ENCODE results near the gene GRID1. TPM values are rescaled to one million over a fixed set of nuclear protein-coding genes. Genes with fewer than 3 reads are reported as not detected.

GRID1 gene
- total RNA-seq, 1 donor from 2014 or later, result 0.60 TPM

DNA sequence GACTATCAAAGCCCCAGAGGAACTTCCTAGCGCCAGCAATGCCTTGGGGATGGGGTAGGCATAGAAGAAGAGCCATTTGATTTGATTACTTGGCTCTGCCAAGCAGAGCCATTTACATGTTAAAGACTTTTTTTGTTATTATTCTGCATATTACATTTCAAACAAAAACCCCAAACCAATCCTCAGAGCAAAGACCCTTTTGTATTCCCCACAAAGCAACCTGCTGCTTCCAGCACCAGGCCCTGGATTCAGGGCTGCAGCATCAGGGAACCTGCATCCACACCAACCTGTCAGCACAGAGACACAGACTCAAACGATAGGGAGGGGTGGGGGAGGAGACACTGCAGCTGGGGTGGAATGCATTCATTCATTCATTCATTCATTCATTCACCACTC is 73.2 kb downstream of the GRID1 start:
- Mint-ChIP-seq H3K27ac (ENCODE audit: unreplicated experiment) (no peak overlapping the region), H3K27me3 (ENCODE audit: low read depth) (peaks cover 11% of the 10 kb centered on the region), H3K4me3 (ENCODE audit: unreplicated experiment) (no peak overlapping the region), H3K4me1 (ENCODE audit: low read depth) (no peaks in the 10 kb centered on the region), H3K36me3 (ENCODE audit: low read depth) (no peaks in the 10 kb centered on the region), H3K9me3 (ENCODE audit: low read depth) (no peaks in the 10 kb centered on the region)
- DNase-seq (ENCODE audit: low spot score), result no peak
- TF ChIP-seq, protein P1, sequence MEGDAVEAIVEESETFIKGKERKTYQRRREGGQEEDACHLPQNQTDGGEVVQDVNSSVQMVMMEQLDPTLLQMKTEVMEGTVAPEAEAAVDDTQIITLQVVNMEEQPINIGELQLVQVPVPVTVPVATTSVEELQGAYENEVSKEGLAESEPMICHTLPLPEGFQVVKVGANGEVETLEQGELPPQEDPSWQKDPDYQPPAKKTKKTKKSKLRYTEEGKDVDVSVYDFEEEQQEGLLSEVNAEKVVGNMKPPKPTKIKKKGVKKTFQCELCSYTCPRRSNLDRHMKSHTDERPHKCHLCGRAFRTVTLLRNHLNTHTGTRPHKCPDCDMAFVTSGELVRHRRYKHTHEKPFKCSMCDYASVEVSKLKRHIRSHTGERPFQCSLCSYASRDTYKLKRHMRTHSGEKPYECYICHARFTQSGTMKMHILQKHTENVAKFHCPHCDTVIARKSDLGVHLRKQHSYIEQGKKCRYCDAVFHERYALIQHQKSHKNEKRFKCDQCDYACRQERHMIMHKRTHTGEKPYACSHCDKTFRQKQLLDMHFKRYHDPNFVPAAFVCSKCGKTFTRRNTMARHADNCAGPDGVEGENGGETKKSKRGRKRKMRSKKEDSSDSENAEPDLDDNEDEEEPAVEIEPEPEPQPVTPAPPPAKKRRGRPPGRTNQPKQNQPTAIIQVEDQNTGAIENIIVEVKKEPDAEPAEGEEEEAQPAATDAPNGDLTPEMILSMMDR (IDR thresholded peaks at IDR 0.05), result no peak

DNA sequence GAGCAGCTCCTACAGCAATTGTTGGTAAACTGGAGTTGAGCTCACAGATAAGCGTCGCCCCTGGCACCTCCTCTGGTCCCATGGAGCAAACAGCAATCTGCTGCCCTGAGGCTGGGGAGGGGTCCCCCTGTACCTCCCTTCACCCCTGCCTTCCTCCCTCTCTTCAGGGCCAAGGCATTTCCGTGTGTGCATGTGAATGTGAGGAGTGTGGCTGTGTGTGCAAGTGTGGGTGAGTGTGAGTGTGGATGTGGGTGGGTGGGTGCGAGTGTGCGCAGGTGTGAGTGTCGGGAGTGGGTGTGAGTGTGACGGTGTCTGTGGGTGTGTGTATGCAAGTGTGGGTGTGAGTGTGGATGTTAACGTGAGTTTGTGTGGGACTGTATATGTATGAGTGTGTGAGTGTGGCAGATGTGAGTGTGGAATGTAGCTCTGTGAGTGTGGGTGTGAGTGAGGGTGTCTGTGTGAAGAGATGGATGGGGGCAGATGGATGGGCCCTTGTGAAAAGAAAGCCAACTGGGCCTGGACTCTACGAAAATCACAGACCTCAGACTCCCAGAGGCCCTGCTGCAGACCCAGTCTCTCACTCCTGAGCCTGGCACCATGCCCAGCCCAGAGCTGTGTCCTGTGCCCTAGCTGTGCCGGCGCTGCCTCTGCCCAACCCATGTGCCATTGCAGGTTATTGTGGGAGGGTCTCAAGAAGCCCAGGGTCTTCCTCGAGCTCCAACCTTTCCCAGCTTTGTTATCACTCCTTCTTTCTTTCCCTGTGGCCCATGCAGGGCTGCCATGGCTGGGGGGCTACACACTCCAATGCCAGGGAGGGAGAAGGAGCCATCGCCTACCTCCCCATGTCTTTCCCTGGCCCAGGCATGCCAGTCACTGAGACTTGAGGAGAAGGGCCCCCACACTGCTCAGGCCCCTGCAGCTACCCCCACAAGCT is 73.9 kb downstream of the GRID1 start:
- peak; percentile 75 for DNase-seq (ENCODE audit: low spot score)

DNA sequence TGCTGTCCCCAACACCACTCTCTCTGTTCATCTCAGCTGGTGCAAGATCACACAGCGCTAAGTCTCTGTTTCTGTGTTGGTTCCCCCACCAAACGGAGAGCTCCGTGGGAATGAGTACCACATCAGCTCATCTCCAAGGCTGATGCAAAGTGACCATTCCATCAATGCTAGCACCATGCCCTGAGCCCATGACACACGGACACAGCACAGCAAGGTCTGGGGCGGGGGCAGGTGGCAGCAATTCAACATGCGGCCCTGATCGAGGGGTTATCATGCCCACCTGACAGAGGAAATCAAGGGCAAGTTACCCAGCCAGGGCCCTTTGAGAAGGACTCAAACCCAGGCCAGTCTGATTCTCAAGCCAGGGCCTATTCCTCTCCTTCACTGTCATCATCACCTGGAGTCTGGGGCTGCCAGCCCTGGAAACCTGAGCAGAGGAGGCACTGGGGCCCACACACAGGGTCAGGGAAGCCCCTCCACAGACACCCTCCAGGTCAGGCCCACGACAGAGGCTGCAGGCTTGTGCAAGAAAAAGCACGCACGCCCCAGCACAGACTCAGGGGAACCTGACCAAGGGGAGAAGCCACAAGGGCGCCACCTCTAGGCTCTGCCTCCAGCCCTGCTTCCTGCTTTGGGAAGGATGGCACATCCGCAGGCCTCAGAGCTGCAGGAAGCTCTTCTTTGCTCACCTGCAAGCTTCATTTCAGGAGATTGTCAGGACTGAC is 74.8 kb downstream of the GRID1 start:
- DNase-seq (ENCODE audit: low spot score), result peak; percentile 79
- H3K36me3 Mint-ChIP-seq (ENCODE audit: low read depth), result no peaks in the 10 kb centered on the region

More for the DNA sequence above, 73.9 kb downstream of the GRID1 start:
- H3K9me3 Mint-ChIP-seq (ENCODE audit: low read depth), result no peaks in the 10 kb centered on the region
- H3K36me3 Mint-ChIP-seq (ENCODE audit: low read depth), result no peaks in the 10 kb centered on the region
- H3K27me3 Mint-ChIP-seq (ENCODE audit: low read depth), result peaks cover 9% of the 10 kb centered on the region
- H3K4me3 Mint-ChIP-seq (ENCODE audit: unreplicated experiment), result no peak overlapping the region
- no peak overlapping the region for H3K27ac Mint-ChIP-seq (ENCODE audit: unreplicated experiment)
- TF ChIP-seq, protein P1 (IDR thresholded peaks at IDR 0.05), result no peak
- H3K4me1 Mint-ChIP-seq (ENCODE audit: low read depth), result no peaks in the 10 kb centered on the region

DNA sequence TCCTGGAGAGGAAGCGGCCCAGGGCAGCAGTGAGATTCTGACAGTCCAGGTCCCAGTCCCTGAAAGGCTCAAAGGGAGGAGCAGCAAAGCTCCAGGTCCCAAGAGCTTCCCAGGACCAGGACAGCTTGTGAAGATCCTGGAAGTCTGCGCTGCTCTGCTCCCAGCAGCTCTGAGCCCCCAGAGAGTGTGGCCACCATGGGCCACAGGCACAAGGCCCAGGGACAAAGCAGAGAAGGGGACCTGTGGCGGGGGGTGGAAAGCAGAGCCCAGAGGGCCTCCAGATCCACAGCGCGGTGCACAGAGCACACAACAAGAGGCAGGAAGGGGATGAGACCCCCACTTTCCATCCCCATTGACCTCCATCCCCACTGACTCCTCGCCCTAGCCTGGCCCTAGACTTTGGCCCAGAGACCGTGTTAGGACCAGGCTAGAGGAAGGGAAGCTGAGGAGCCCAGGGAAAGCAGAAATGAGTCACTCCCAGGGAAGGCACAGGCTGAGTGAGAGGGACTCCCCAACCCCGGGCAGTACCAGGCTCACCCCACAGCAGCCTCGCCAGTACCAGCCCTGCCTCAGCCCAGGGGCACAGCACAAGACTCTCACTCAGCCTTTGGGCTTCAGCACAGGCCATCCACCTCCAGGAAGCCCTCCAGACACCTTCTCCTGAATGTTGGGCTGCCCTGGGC is 75.5 kb downstream of the GRID1 start:
- H3K36me3 Mint-ChIP-seq (ENCODE audit: low read depth), result no peaks in the 10 kb centered on the region
- TF ChIP-seq, protein P1 (IDR thresholded peaks at IDR 0.05), result no peak
- H3K27me3 Mint-ChIP-seq (ENCODE audit: low read depth), result peaks cover 10% of the 10 kb centered on the region
- H3K4me3 Mint-ChIP-seq (ENCODE audit: unreplicated experiment), result no peak overlapping the region
- peak; percentile 68 for DNase-seq (ENCODE audit: low spot score)
- H3K9me3 Mint-ChIP-seq (ENCODE audit: low read depth), result no peaks in the 10 kb centered on the region
- no peak overlapping the region for H3K27ac Mint-ChIP-seq (ENCODE audit: unreplicated experiment)
- H3K4me1 Mint-ChIP-seq (ENCODE audit: low read depth), result no peaks in the 10 kb centered on the region

More for the DNA sequence above, 74.8 kb downstream of the GRID1 start:
- no peak overlapping the region for H3K4me3 Mint-ChIP-seq (ENCODE audit: unreplicated experiment)
- H3K9me3 Mint-ChIP-seq (ENCODE audit: low read depth), result no peaks in the 10 kb centered on the region
- TF ChIP-seq, protein P1 (IDR thresholded peaks at IDR 0.05), result no peak
- H3K4me1 Mint-ChIP-seq (ENCODE audit: low read depth), result no peaks in the 10 kb centered on the region
- no peak overlapping the region for H3K27ac Mint-ChIP-seq (ENCODE audit: unreplicated experiment)
- peaks cover 9% of the 10 kb centered on the region for H3K27me3 Mint-ChIP-seq (ENCODE audit: low read depth)

DNA sequence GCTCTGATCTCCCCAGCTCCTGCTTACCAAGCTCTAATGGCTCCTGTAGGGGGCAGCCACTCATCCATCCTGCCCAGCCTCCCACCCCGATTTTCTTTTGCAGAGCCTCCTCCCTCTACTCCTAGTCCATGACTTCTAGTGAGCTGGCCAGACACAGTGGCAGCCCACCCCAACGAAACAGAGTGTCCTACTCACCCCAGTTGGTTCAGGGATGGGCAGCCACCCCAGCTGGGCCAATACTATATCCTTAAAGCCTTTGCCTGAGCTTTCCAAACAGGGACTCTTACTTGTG is 77.1 kb downstream of the GRID1 start:
- Mint-ChIP-seq H3K4me3 (ENCODE audit: unreplicated experiment) (no peak overlapping the region), H3K27me3 (ENCODE audit: low read depth) (peaks cover 3% of the 10 kb centered on the region), H3K36me3 (ENCODE audit: low read depth) (no peaks in the 10 kb centered on the region), H3K27ac (ENCODE audit: unreplicated experiment) (no peak overlapping the region), H3K4me1 (ENCODE audit: low read depth) (no peaks in the 10 kb centered on the region), H3K9me3 (ENCODE audit: low read depth) (no peaks in the 10 kb centered on the region)
- TF ChIP-seq, protein P1 (IDR thresholded peaks at IDR 0.05), result no peak
- DNase-seq (ENCODE audit: low spot score), result peak; percentile 61
